RWPE1 (cell line): ENCODE results near the gene CD36.
"Not testable (repeated sequence)": the region's sequence is repeated elsewhere in the genome, so short reads cannot be mapped to it uniquely, and the experiment has no call there.

Experiments used
- CTCF ChIA-PET: fragments of 350-600 bp; sonication (Branson Sonifier 250); formaldehyde crosslinking; extraction: SDS; loops from one replicate; lab custom pipeline; 2021; lab: Yijun Ruan, JAX
- POLR2A ChIA-PET: fragments of 400-600 bp; formaldehyde crosslinking; extraction: SDS; loops from one replicate; lab custom pipeline; 2020; ENCODE audit warnings: antibody characterized with exemption; ENCODE audit not compliant: low non-redundant PET; lab: Yijun Ruan, JAX
- DNase-seq: peaks from one replicate; pipeline ENCODE4 v3.0.0; 2012; ENCODE audit warnings: low spot score
- H3K27ac ChIP-seq: fragments of 450-650 bp; 2 replicates; pipeline ENCODE4 v1.5.1; 2017
- CTCF ChIP-seq: fragments of 450-650 bp; conservative IDR thresholded peaks from 2 replicates; pipeline ENCODE4 v1.5.1; 2017; ENCODE audit warnings: low read depth, mild to moderate bottlenecking

CD36 gene

GRCh38 chr7:80659120-80660055, 20.9 kb downstream of the CD36 start:
- DNase-seq, result peak; percentile 32
- ChIA-PET POLR2A (no interaction called here), CTCF (interaction anchor here (0.6 to 1.2 kb wide), 3 partner anchors 200 to 292 kb away, joined by 3 to 8 read pairs (median 4); no protein-coding TSS in a partner anchor)
- TF ChIP-seq CTCF, result peak; percentile 86
- H3K27ac ChIP-seq, result no peak overlapping the region

GRCh38 chr7:80660939-80661338, 22.5 kb downstream of the CD36 start:
- H3K27ac ChIP-seq, result no peak overlapping the region
- TF ChIP-seq CTCF, result no peak
- ChIA-PET CTCF (no interaction called here), POLR2A (no interaction called here)
- DNase-seq, result no peak

- DNase-seq, result no peak
- POLR2A ChIA-PET, result no interaction called here
- no peak for TF ChIP-seq CTCF
- CTCF ChIA-PET, result interaction anchor here (0.6 to 2.3 kb wide), 8 partner anchors 8 to 1481 kb away, joined by 3 to 7 read pairs (median 4); no protein-coding TSS in a partner anchor
- no peak overlapping the region for H3K27ac ChIP-seq
Observed at GRCh38 chr7:80661729-80662128, 23.3 kb downstream of the CD36 start.

GRCh38 chr7:80662252-80662651, 23.8 kb downstream of the CD36 start:
- POLR2A ChIA-PET, result no interaction called here
- H3K27ac ChIP-seq, result no peak overlapping the region
- CTCF ChIA-PET, result interaction anchor here (0.6 to 2.3 kb wide), 9 partner anchors 9 to 1436 kb away, joined by 3 to 7 read pairs (median 4); no protein-coding TSS in a partner anchor
- TF ChIP-seq CTCF, result no peak
- DNase-seq, result no peak

GRCh38 chr7:80665526-80665925, 27.1 kb downstream of the CD36 start:
- POLR2A ChIA-PET, result no interaction called here
- DNase-seq, result no peak
- CTCF ChIA-PET, result interaction anchor here (0.7 kb wide), 1 partner anchor 606 kb away, joined by 5 read pairs; no protein-coding TSS in a partner anchor
- H3K27ac ChIP-seq, result no peak overlapping the region
- TF ChIP-seq CTCF, result no peak

GRCh38 chr7:80666376-80666775, 27.9 kb downstream of the CD36 start:
- no peak for TF ChIP-seq CTCF
- ChIA-PET CTCF (no interaction called here), POLR2A (no interaction called here)
- DNase-seq, result no peak
- no peak overlapping the region for H3K27ac ChIP-seq

GRCh38 chr7:80669367-80669766, 30.9 kb downstream of the CD36 start:
- POLR2A ChIA-PET, H3K27ac ChIP-seq, CTCF ChIA-PET, DNase-seq: not testable (repeated sequence)
